H1 (cell line): ENCODE results near the gene RFC3. TPM values are rescaled to one million over a fixed set of nuclear protein-coding genes. Genes with fewer than 3 reads are reported as not detected.

Experiments used
- CTCF ChIA-PET: fragments of 300-600 bp; sonication (Branson Sonifier 250); formaldehyde crosslinking; loops from one replicate; lab custom pipeline; 2021; ENCODE audit not compliant: partially characterized antibody; lab: Charles Lee
- POLR2A ChIA-PET: fragments of 300-600 bp; sonication (Branson Sonifier 250); formaldehyde crosslinking; loops from one replicate; lab custom pipeline; 2021; ENCODE audit warnings: inconsistent platforms; ENCODE audit not compliant: partially characterized antibody; lab: Charles Lee
- DNase-seq, 2 experiments: peaks; one replicate each; pipeline versions ENCODE4 v3.0.0 to v3.0.0-alpha.2; 2010 to 2022; ENCODE audit warnings: low spot score in 2 of 2, low read depth in 1 of 2, mixed read lengths in 1 of 2
- FAIRE-seq: peaks from 2 replicates; lab custom pipeline; 2011; peaks lifted over from hg19 to GRCh38; lab: Jason Lieb, UNC
- H2AFZ ChIP-seq: 2 replicates; pipeline ENCODE4 v1.8.1; 2012; ENCODE audit warnings: low read length, inconsistent platforms
- H2AK5ac ChIP-seq: 2 replicates; pipeline ENCODE4 v1.6.1; 2013; ENCODE audit warnings: low read depth, low read length
- H2BK120ac ChIP-seq: replicated peaks from 2 replicates; pipeline ENCODE3; 2013; ENCODE audit warnings: low read depth, low read length, inconsistent platforms
- H2BK12ac ChIP-seq: 2 replicates; pipeline ENCODE4 v1.6.1; 2013; ENCODE audit warnings: low read depth, low read length
- H2BK15ac ChIP-seq: 2 replicates; pipeline ENCODE4 v1.6.1; 2013; ENCODE audit warnings: low read length
- H2BK20ac ChIP-seq: 2 replicates; pipeline ENCODE4 v1.6.1; 2013; ENCODE audit warnings: low read length
- H2BK5ac ChIP-seq: 2 replicates; pipeline ENCODE4 v1.6.1; 2013; ENCODE audit warnings: low read depth, low read length
- H3K14ac ChIP-seq: 2 replicates; pipeline ENCODE4 v1.6.1; 2013; ENCODE audit warnings: inconsistent platforms; ENCODE audit not compliant: insufficient read length
- H3K18ac ChIP-seq: 2 replicates; pipeline ENCODE4 v1.6.1; 2013; ENCODE audit warnings: low read length; ENCODE audit errors: extremely low read depth
- H3K23ac ChIP-seq: 2 replicates; pipeline ENCODE4 v1.6.1; 2013; ENCODE audit warnings: inconsistent platforms; ENCODE audit not compliant: insufficient read length
- H3K23me2 ChIP-seq: 2 replicates; pipeline ENCODE4 v1.6.1; 2013; ENCODE audit warnings: low read depth, low read length
- H3K27ac ChIP-seq: 2 replicates; pipeline ENCODE4 v1.6.1; 2011; ENCODE audit warnings: low read depth, low read length, inconsistent platforms
- H3K27me3 ChIP-seq, 4 experiments: replicated peaks in 1 of 4; 1 replicate in 1 of 4; 2 replicates in 3 of 4; pipeline versions ENCODE4 v1.6.1 to v1.8.1; 2011 to 2013; ENCODE audit warnings: low read length in 3 of 4, mild to moderate bottlenecking in 3 of 4, inconsistent platforms in 2 of 4, mixed read lengths in 2 of 4, moderate library complexity in 1 of 4; ENCODE audit not compliant: control insufficient read depth in 3 of 4, insufficient read depth in 3 of 4; ENCODE audit errors: extremely low read depth in 1 of 4
- H3K36me3 ChIP-seq, 4 experiments: 2 replicates each; pipeline versions ENCODE4 v1.6.1 to v1.8.1; 2011 to 2013; ENCODE audit warnings: mild to moderate bottlenecking in 4 of 4, low read length in 3 of 4, moderate library complexity in 2 of 4, control low read depth in 1 of 4, inconsistent platforms in 1 of 4; ENCODE audit not compliant: insufficient read depth in 4 of 4, control insufficient read depth in 2 of 4
- H3K4ac ChIP-seq: replicated peaks from 2 replicates; pipeline ENCODE3; 2013; ENCODE audit warnings: low read length, low read depth, mixed read lengths, inconsistent platforms; ENCODE audit not compliant: insufficient read length
- H3K4me1 ChIP-seq, 4 experiments: replicated peaks in 1 of 4; 1 replicate in 1 of 4; 2 replicates in 3 of 4; pipeline versions ENCODE4 v1.6.1 to v1.8.1; 2011 to 2013; ENCODE audit warnings: low read length in 3 of 4, inconsistent platforms in 2 of 4, mixed read lengths in 1 of 4; ENCODE audit not compliant: insufficient read depth in 4 of 4, control insufficient read depth in 3 of 4
- H3K4me2 ChIP-seq, 2 experiments: 2 replicates each; pipeline versions ENCODE4 v1.6.1 to v1.8.1; 2011 to 2013; ENCODE audit warnings: low read depth in 2 of 2, low read length in 2 of 2, control low read depth in 1 of 2, inconsistent platforms in 1 of 2, mild to moderate bottlenecking in 1 of 2; ENCODE audit not compliant: insufficient read depth in 1 of 2
- H3K4me3 ChIP-seq, 4 experiments: fragments of 200-600, 300-600 bp in 1 of 4; sonication (generic), shearing (Covaris generic), sonication (Bioruptor Twin) in 1 of 4; 2 replicates each; pipeline versions ENCODE4 v1.5.1 to v1.8.1; 2011 to 2016; ENCODE audit warnings: low read length in 4 of 4, low read depth in 3 of 4, control low read depth in 2 of 4, inconsistent platforms in 2 of 4, mild to moderate bottlenecking in 2 of 4, mixed read lengths in 1 of 4, moderate library complexity in 1 of 4; ENCODE audit not compliant: insufficient read depth in 2 of 4; ENCODE audit errors: extremely low read depth in 1 of 4
- H3K56ac ChIP-seq: replicated peaks from 2 replicates; pipeline ENCODE3; 2013; ENCODE audit warnings: low read depth, mild to moderate bottlenecking, mixed read lengths, low read length, inconsistent platforms; ENCODE audit not compliant: insufficient read length
- H3K79me1 ChIP-seq: 2 replicates; pipeline ENCODE4 v1.6.1; 2013; ENCODE audit warnings: low read depth, low read length, control low read depth
- H3K79me2 ChIP-seq, 2 experiments: 2 replicates each; pipeline versions ENCODE4 v1.6.1 to v1.8.1; 2012 to 2013; ENCODE audit warnings: low read length in 2 of 2, mild to moderate bottlenecking in 2 of 2, inconsistent platforms in 1 of 2; ENCODE audit not compliant: insufficient read depth in 2 of 2, control insufficient read depth in 1 of 2
- H3K9ac ChIP-seq, 4 experiments: replicated peaks in 1 of 4; 1 replicate in 1 of 4; 2 replicates in 3 of 4; pipeline versions ENCODE4 v1.6.1 to v1.8.1; 2011 to 2013; ENCODE audit warnings: low read depth in 3 of 4, low read length in 3 of 4, control low read depth in 2 of 4, mild to moderate bottlenecking in 2 of 4, moderate library complexity in 2 of 4, inconsistent platforms in 1 of 4; ENCODE audit errors: extremely low read depth in 1 of 4
- H3K9me3 ChIP-seq, 2 experiments: 2 replicates each; pipeline versions ENCODE4 v1.6.1 to v1.8.1; 2012 to 2013; ENCODE audit warnings: mild to moderate bottlenecking in 2 of 2, moderate library complexity in 2 of 2, control low read depth in 1 of 2, inconsistent platforms in 1 of 2, low read depth in 1 of 2, low read length in 1 of 2, mixed read lengths in 1 of 2; ENCODE audit not compliant: insufficient read depth in 2 of 2
- H4K20me1 ChIP-seq, 2 experiments: replicated peaks in 1 of 2; 2 replicates each; pipeline versions ENCODE3 to v1.8.1; 2011 to 2013; ENCODE audit warnings: inconsistent platforms in 2 of 2, low read length in 2 of 2, mild to moderate bottlenecking in 1 of 2; ENCODE audit not compliant: insufficient read depth in 2 of 2, control insufficient read depth in 1 of 2
- H4K5ac ChIP-seq: 2 replicates; pipeline ENCODE4 v1.6.1; 2013; ENCODE audit warnings: low read length, low read depth, mixed read lengths, inconsistent platforms; ENCODE audit not compliant: insufficient read length
- H4K8ac ChIP-seq: 2 replicates; pipeline ENCODE4 v1.8.0; 2013; ENCODE audit warnings: mild to moderate bottlenecking, moderate library complexity, low read length, inconsistent platforms; ENCODE audit not compliant: insufficient read depth; ENCODE audit errors: extremely low read depth
- H4K91ac ChIP-seq: replicated peaks from 2 replicates; pipeline ENCODE3; 2013; ENCODE audit warnings: low read length, mixed read lengths, inconsistent platforms; ENCODE audit not compliant: insufficient read length
- CBX8 ChIP-seq: fragments of 300-800, 300-1000 bp; sonication (generic); IDR thresholded peaks from 2 replicates; pipeline ENCODE4 v1.7.1; 2016; ENCODE audit warnings: low read depth, low read length, borderline replicate concordance
- KDM5A ChIP-seq: fragments of 200-600 bp; IDR thresholded peaks from 2 replicates; pipeline ENCODE4 v1.7.1; 2012; ENCODE audit warnings: mild to moderate bottlenecking, low read length, inconsistent platforms, mixed read lengths
- NRF1 ChIP-seq: IDR thresholded peaks from 2 replicates; pipeline ENCODE4 v1.6.1; 2011; ENCODE audit warnings: mild to moderate bottlenecking, low read depth, low read length, improper control_type of control experiment
- USF2 ChIP-seq: IDR thresholded peaks from 2 replicates; pipeline ENCODE4 v1.6.1; 2011; ENCODE audit warnings: low read length, improper control_type of control experiment
- ZNF274 ChIP-seq: IDR thresholded peaks from 2 replicates; pipeline ENCODE4 v1.7.0; 2012; ENCODE audit warnings: low read length, borderline replicate concordance; ENCODE audit errors: extremely low read depth
- WGBS, 2 experiments: shearing (Covaris generic) in 1 of 2; methylation state at CpG; one replicate each; pipeline versions ENCODE4 v1.1.6 to v1.1.7; 2013 to 2015; ENCODE audit warnings: low lambda C conversion rate in 2 of 2, mixed read lengths in 2 of 2, inconsistent platforms in 1 of 2, low coverage in 1 of 2, missing lambda C conversion rate in 1 of 2; ENCODE audit not compliant: insufficient replicate concordance in 2 of 2, insufficient coverage in 1 of 2, insufficient read length in 1 of 2; ENCODE audit errors: extremely low coverage in 1 of 2, missing lambda C conversion rate in 1 of 2; 5-methylcytosine and 5-hydroxymethylcytosine counted together
- polyA plus RNA-seq, 7 experiments: library from polyadenylated mRNA; depleted of rRNA in 3 of 7; stranded (reverse) in 5 of 7; unstranded in 2 of 7; fragments of >200 nt in 5 of 7; fragments of 200-250 nt in 2 of 7; gene quantifications; 1 replicate in 5 of 7; 2 replicates in 1 of 7; 4 replicates in 1 of 7; pipeline versions ENCODE4 v1.2.1 to v1.2.3, GENCODE V29; 2011 to 2013; ENCODE audit warnings: missing spikeins in 2 of 7, mixed read lengths in 2 of 7
- total RNA-seq: library from RNA; stranded (reverse); fragmentation: NEBNext Ultra II Directional; extraction: Animal tissue kit (Norgen Biotek cat#: 25700); gene quantifications from 2 replicates; pipeline ENCODE4 v1.2.1, GENCODE V29; 2021

RFC3 gene
- total and polyA plus RNA-seq, 2 of the 8 experiments (the other 6 are each of a cell fraction or from before 2014, with no cell fraction given), result 26.4 to 45.6 TPM

GRCh38 chr13:33855371-33855895, 37.5 kb downstream of the RFC3 start:
- no peak overlapping the region for H2BK20ac ChIP-seq

More at GRCh38 chr13:33855371-33855895, 37.5 kb downstream of the RFC3 start:
- Histone ChIP-seq H3K4ac (no peak overlapping the region), H3K27ac (no peak overlapping the region), H3K4me2 (no peak overlapping the region), H3K18ac (no peak overlapping the region), H2BK12ac (no peak overlapping the region), H4K20me1 (no peaks in the 10 kb centered on the region), H2BK120ac (no peak overlapping the region), H3K23me2 (no peaks in the 10 kb centered on the region), H2BK5ac (no peak overlapping the region), H3K27me3 (no peaks in the 10 kb centered on the region), H3K4me1 (no peaks in the 10 kb centered on the region), H3K9me3 (no peaks in the 10 kb centered on the region), H2BK15ac (no peak overlapping the region), H2AFZ (no peak overlapping the region), H2AK5ac (no peak overlapping the region), H4K91ac (no peak overlapping the region), H3K14ac (no peak overlapping the region), H3K56ac (no peak overlapping the region), H4K5ac (no peak overlapping the region), H3K23ac (no peak overlapping the region), H3K9ac (no peak overlapping the region), H4K8ac (no peak overlapping the region), H3K79me1 (no peaks in the 10 kb centered on the region), H3K36me3 (no peaks in the 10 kb centered on the region), H3K79me2 (no peaks in the 10 kb centered on the region), H3K4me3 (no peak overlapping the region)
- FAIRE-seq (no peak), DNase-seq (no peak)
- ChIA-PET CTCF (no interaction called here), POLR2A (interaction anchor here (1.4 kb wide), 1 partner anchor 12 kb away, joined by 4 read pairs; no protein-coding TSS in a partner anchor)
- 81% methylated on average over 3 of the region's 3 CpGs; no CpG with 5 or more reads in 1 of the 2 experiments for WGBS, 2 experiments
- TF ChIP-seq USF2 (no peak), KDM5A (no peak), CBX8 (no peak), ZNF274 (no peak), NRF1 (no peak)
